ENCODE measurements around the gene GGT1. TPM values are rescaled to one million over a fixed set of nuclear protein-coding genes. Genes with fewer than 3 reads are reported as not detected.
"Not testable (repeated sequence)": the region's sequence is repeated elsewhere in the genome, so short reads cannot be mapped to it uniquely, and the experiment has no call there.

Gene GGT1
- polyA plus RNA-seq, 2 donors, result 1.5 to 3.9 TPM

DNA sequence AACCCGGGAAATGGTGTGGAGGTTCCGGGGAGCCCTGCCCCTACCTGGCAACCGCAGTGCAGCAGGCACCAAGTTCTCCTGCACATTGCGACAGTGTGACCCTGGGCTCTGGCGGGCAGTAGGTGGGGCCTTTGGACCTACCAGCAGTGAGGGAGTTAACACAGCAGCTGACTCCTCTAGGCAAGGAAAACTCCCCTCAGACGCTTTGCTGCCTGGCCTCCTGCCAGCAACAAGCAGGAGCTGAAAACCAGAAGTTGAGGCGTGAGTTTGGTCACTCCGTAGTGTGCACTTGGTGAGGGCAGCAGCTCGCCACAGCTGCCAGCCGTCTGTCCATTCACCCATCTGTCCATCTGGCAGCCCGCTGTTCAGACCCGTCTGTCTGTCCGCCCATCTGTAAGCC, 29.6 kb downstream of the GGT1 start:
- H3K27ac ChIP-seq (ENCODE audit: low read depth in 2 of 2, low read length in 1 of 2); H3K36me3 ChIP-seq (ENCODE audit: control insufficient read depth in 2 of 2, insufficient read depth in 2 of 2, low read length in 1 of 2); H3K27me3 ChIP-seq (ENCODE audit: control insufficient read depth in 1 of 2, insufficient read depth in 2 of 2, low read length in 2 of 2); H3K9me3 ChIP-seq (ENCODE audit: control insufficient read depth in 2 of 2, insufficient read depth in 1 of 2, low read depth in 1 of 2, low read length in 1 of 2); H3K4me3 ChIP-seq (ENCODE audit: low read depth in 1 of 2, low read length in 2 of 2); H3K4me1 ChIP-seq (ENCODE audit: control insufficient read depth in 2 of 2, insufficient read depth in 2 of 2, low read length in 1 of 2): not testable (repeated sequence)
- 32 to 39% methylated on average over 6 to 11 of the region's 13 CpGs for WGBS, 2 donors

DNA sequence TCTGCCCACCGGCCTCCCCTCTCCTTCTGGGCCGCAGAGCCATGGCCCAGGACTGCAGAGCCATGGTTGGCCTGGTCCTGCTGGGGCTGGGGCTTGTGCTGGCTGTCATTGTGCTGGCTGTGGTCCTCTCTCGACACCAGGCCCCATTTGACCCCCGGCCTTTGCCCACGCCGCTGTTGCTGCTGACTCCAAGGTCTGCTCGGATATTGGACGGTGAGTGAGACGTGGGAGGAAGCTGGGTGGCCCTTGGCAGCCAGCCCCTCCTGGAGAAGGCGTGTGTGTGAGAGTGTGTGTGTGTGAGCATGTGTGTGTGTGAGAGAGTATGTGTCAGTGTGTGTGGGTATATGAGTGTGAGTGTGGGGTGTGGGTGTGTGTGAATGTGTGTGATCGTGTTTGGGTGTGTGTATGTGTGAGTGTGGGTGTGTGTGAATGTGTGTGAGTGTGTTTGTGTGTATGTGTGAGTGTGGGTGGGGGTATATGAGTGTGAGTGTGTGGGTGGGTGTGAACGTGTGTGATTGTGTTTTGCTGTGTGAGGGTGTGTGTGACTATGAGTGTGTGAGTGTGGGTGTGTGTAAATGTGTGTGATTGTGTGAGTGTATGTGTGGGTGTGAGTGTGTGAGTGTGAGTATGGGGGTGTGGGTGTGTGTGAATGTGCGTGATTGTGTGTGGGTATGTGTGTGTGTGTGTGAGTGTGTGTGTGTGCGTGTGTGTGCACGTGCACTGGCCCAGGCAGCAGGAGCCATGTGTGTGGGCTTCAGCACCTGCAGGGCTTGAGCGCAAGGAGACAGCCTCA, 30.4 kb downstream of the GGT1 start:
- H3K36me3 ChIP-seq (ENCODE audit: control insufficient read depth in 2 of 2, insufficient read depth in 2 of 2, low read length in 1 of 2); H3K9me3 ChIP-seq (ENCODE audit: control insufficient read depth in 2 of 2, insufficient read depth in 1 of 2, low read depth in 1 of 2, low read length in 1 of 2); H3K4me3 ChIP-seq (ENCODE audit: low read depth in 1 of 2, low read length in 2 of 2); H3K27me3 ChIP-seq (ENCODE audit: control insufficient read depth in 1 of 2, insufficient read depth in 2 of 2, low read length in 2 of 2); H3K4me1 ChIP-seq (ENCODE audit: control insufficient read depth in 2 of 2, insufficient read depth in 2 of 2, low read length in 1 of 2); H3K27ac ChIP-seq (ENCODE audit: low read depth in 2 of 2, low read length in 1 of 2): not testable (repeated sequence)
- WGBS, 2 donors, result 65 to 68% methylated on average over 15 to 16 of the region's 16 CpGs

DNA sequence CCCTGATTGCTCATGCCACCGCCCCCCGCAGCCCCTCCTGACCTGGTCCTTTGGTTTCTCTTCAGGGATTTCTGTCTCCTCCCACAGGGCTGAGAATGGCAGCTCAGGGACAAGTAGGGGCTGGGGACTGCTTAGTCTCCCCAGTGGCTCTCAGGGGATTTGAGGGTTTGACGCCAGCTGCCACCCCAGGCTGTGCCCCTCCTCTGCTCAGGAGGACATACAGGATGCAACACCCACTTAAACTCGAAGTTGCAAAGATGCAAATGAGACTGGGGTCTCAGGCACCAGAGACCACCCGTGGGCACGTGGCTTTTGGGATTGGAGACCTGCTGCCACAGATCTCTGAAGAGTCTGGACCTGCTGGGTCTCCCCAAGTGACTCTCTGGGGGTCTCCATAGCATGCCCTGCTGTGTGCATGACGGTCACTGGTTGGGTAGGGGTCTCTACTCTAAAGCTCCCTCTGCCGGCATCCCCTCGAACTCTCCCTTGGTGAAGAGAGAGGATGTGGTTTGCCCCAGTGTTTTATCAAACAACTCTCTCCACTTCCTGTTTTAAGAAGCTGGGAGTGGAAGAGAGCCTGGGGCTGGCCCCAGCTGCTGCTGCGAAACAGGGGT, 31.9 kb downstream of the GGT1 start:
- H3K36me3 ChIP-seq (ENCODE audit: control insufficient read depth in 2 of 2, insufficient read depth in 2 of 2, low read length in 1 of 2); H3K4me1 ChIP-seq (ENCODE audit: control insufficient read depth in 2 of 2, insufficient read depth in 2 of 2, low read length in 1 of 2); H3K27ac ChIP-seq (ENCODE audit: low read depth in 2 of 2, low read length in 1 of 2); H3K27me3 ChIP-seq (ENCODE audit: control insufficient read depth in 1 of 2, insufficient read depth in 2 of 2, low read length in 2 of 2); H3K9me3 ChIP-seq (ENCODE audit: control insufficient read depth in 2 of 2, insufficient read depth in 1 of 2, low read depth in 1 of 2, low read length in 1 of 2); H3K4me3 ChIP-seq (ENCODE audit: low read depth in 1 of 2, low read length in 2 of 2): not testable (repeated sequence)
- WGBS, 2 donors, result 46 to 48% methylated on average over 9 of the region's 10 CpGs

DNA sequence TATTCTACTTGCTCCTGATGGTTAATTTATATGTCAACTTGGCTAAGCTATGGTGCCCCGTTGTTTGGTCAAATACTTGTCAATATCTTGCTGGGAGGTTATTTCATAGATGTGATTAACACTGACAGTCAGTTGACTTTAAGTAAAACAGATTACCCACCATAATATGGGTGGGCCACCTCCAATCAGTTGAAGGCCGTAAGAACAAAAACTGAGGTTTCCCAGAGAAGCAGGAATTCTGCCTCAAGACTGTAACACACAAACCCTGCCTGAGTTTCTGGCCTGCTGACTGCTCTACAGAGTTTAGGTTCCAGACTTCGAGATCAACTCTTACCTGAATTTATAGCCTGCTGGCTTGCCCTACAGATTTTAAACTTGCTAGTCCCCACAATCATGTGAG, 33.5 kb downstream of the GGT1 start:
- H3K36me3 ChIP-seq (ENCODE audit: control insufficient read depth in 2 of 2, insufficient read depth in 2 of 2, low read length in 1 of 2); H3K4me3 ChIP-seq (ENCODE audit: low read depth in 1 of 2, low read length in 2 of 2); H3K4me1 ChIP-seq (ENCODE audit: control insufficient read depth in 2 of 2, insufficient read depth in 2 of 2, low read length in 1 of 2); H3K9me3 ChIP-seq (ENCODE audit: control insufficient read depth in 2 of 2, insufficient read depth in 1 of 2, low read depth in 1 of 2, low read length in 1 of 2); H3K27ac ChIP-seq (ENCODE audit: low read depth in 2 of 2, low read length in 1 of 2); H3K27me3 ChIP-seq (ENCODE audit: control insufficient read depth in 1 of 2, insufficient read depth in 2 of 2, low read length in 2 of 2): not testable (repeated sequence)
- WGBS, 2 donors, result 88 to 94% methylated on average over 3 of the region's 3 CpGs

DNA sequence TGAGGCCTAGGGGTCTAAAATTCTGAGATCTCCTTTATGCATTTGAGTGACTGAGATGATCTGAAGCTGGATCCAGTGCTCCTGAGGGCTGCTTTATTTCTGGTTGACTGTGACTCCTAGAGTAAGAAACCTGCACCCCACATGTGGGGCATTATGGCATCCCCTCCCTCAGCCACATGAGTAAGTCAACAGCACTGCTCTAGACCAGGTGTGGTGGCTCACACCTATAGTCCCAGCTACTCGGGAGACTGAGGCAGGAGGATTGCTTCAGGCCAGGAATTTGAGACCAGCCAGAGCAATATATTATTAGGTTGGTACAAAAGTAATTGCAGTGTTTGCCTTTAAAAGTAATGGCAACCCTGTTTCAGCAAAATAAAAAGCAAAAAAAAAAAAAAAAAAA, 39.3 kb downstream of the GGT1 start:
- H3K4me3 ChIP-seq (ENCODE audit: low read depth in 1 of 2, low read length in 2 of 2); H3K27me3 ChIP-seq (ENCODE audit: control insufficient read depth in 1 of 2, insufficient read depth in 2 of 2, low read length in 2 of 2); H3K36me3 ChIP-seq (ENCODE audit: control insufficient read depth in 2 of 2, insufficient read depth in 2 of 2, low read length in 1 of 2); H3K4me1 ChIP-seq (ENCODE audit: control insufficient read depth in 2 of 2, insufficient read depth in 2 of 2, low read length in 1 of 2); H3K9me3 ChIP-seq (ENCODE audit: control insufficient read depth in 2 of 2, insufficient read depth in 1 of 2, low read depth in 1 of 2, low read length in 1 of 2); H3K27ac ChIP-seq (ENCODE audit: low read depth in 2 of 2, low read length in 1 of 2): not testable (repeated sequence)
- 77 to 79% methylated on average over 1 of the region's 1 CpG for WGBS, 2 donors

DNA sequence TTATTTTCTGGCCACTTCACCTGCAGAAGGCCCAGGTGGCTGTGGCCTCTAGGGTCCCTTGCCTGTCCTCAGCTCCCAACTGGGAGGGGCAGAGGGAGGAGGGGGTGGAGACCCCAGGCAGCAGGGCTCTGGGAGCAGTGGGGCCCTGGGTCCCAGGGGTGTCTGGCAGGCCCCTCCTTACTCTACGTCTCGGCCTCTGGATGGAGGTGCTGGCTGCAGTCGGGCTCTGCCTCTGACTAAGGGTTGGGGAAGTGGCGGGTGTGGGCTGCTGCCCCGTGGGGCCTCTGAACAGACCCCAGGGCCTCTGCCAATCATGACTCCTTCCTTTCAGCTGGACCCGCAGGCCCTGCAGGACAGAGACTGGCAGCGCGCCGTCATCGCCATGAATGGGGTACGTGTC, 41.4 kb downstream of the GGT1 start:
- H3K4me3 ChIP-seq (ENCODE audit: low read depth in 1 of 2, low read length in 2 of 2); H3K36me3 ChIP-seq (ENCODE audit: control insufficient read depth in 2 of 2, insufficient read depth in 2 of 2, low read length in 1 of 2); H3K9me3 ChIP-seq (ENCODE audit: control insufficient read depth in 2 of 2, insufficient read depth in 1 of 2, low read depth in 1 of 2, low read length in 1 of 2); H3K27me3 ChIP-seq (ENCODE audit: control insufficient read depth in 1 of 2, insufficient read depth in 2 of 2, low read length in 2 of 2); H3K27ac ChIP-seq (ENCODE audit: low read depth in 2 of 2, low read length in 1 of 2); H3K4me1 ChIP-seq (ENCODE audit: control insufficient read depth in 2 of 2, insufficient read depth in 2 of 2, low read length in 1 of 2): not testable (repeated sequence)
- 90 to 91% methylated on average over 5 to 10 of the region's 11 CpGs for WGBS, 2 donors

DNA sequence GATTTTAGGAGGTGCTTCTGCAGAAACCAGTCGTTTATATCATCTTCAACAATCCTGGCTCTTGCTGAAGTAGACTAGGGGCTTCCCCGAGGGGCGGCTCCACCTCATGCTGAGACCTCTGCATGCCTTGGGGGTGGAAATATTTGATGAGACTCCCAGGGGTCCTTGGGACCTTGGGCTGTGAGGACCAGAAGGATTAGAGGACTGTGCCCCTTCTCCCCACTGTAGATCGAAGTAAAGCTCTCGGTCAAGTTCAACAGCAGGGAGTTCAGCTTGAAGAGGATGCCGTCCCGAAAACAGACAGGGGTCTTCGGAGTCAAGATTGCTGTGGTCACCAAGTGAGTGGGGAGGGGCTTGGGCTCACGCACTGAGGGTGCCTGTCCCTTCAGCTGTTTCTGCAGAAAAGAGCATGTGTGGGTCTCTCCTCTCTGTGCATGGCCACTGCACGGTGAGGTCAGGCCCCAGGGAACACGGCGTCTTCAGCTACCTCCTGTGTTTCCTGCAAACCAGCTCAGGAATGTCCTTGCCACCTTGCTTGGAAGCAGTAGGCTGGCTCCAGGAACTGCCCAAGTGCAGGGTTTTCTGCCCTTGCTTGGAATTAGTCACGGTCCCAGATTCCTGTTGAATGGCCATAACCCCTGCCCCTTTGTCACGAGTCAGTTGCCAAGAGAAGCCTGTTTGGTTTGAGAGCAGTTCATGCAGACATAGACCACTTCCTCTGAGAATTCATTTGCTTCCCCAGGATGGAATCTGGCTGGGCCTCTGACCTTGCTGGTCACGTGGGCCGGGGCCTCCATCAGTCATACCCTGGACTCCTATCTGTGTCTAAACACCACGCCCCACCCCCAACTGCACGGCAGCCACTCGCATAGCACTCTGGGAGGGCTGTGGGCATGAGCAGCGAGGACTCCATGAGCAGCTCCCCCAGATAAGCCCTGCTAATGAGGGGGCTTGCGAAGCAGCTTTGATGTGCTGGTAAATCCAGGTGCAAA, 42.7 kb downstream of the GGT1 start:
- H3K36me3 ChIP-seq (ENCODE audit: control insufficient read depth in 2 of 2, insufficient read depth in 2 of 2, low read length in 1 of 2), result not testable (repeated sequence)
- WGBS, 2 donors, result 72 to 77% methylated on average over 6 to 12 of the region's 21 CpGs

DNA sequence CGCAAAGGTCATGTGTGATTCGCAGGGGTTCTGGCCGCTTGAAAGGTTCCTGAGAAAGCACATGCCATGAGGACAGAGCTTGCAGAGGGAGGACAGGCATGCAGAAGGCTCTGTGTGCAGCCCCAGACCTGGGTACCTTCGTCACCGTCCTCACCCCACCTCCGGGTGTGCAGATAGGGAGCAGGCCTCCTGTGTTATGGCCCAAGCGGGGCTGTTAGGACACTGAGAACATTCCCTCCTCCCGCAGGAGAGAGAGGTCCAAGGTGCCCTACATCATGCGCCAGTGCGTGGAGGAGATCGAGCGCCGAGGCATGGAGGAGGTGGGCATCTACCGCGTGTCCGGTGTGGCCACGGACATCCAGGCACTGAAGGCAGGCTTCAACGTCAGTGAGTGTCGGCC, 43.8 kb downstream of the GGT1 start:
- not testable (repeated sequence) for H3K4me3 ChIP-seq (ENCODE audit: low read depth in 1 of 2, low read length in 2 of 2); H3K36me3 ChIP-seq (ENCODE audit: control insufficient read depth in 2 of 2, insufficient read depth in 2 of 2, low read length in 1 of 2); H3K9me3 ChIP-seq (ENCODE audit: control insufficient read depth in 2 of 2, insufficient read depth in 1 of 2, low read depth in 1 of 2, low read length in 1 of 2); H3K27ac ChIP-seq (ENCODE audit: low read depth in 2 of 2, low read length in 1 of 2); H3K27me3 ChIP-seq (ENCODE audit: control insufficient read depth in 1 of 2, insufficient read depth in 2 of 2, low read length in 2 of 2); H3K4me1 ChIP-seq (ENCODE audit: control insufficient read depth in 2 of 2, insufficient read depth in 2 of 2, low read length in 1 of 2)
- 92 to 94% methylated on average over 18 to 19 of the region's 19 CpGs for WGBS, 2 donors

More for the DNA sequence above, 42.7 kb downstream of the GGT1 start:
- not testable (repeated sequence) for H3K4me3 ChIP-seq (ENCODE audit: low read depth in 1 of 2, low read length in 2 of 2); H3K4me1 ChIP-seq (ENCODE audit: control insufficient read depth in 2 of 2, insufficient read depth in 2 of 2, low read length in 1 of 2); H3K9me3 ChIP-seq (ENCODE audit: control insufficient read depth in 2 of 2, insufficient read depth in 1 of 2, low read depth in 1 of 2, low read length in 1 of 2); H3K27me3 ChIP-seq (ENCODE audit: control insufficient read depth in 1 of 2, insufficient read depth in 2 of 2, low read length in 2 of 2); H3K27ac ChIP-seq (ENCODE audit: low read depth in 2 of 2, low read length in 1 of 2)

DNA sequence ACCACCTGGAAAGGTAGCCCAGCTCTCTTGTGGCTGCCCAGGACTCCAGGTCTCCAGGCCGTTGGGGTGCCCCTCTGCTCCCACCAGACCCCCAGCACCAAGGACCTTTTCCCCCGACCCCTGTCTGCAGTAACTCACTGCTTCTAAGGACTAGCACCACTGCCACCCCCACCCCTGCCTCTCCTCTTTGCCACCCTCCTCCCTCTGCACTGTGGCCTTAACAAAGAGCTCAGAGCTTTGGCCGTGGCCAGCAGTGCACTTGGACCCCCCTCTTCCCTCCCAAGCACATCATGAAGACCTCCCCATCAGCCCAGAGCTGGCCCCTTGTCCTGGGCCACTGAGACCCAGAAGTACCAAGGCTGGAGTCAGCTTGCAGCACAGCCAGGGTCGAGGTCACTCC, 46.4 kb downstream of the GGT1 start:
- H3K27me3 ChIP-seq (ENCODE audit: control insufficient read depth in 1 of 2, insufficient read depth in 2 of 2, low read length in 2 of 2); H3K4me3 ChIP-seq (ENCODE audit: low read depth in 1 of 2, low read length in 2 of 2); H3K27ac ChIP-seq (ENCODE audit: low read depth in 2 of 2, low read length in 1 of 2); H3K36me3 ChIP-seq (ENCODE audit: control insufficient read depth in 2 of 2, insufficient read depth in 2 of 2, low read length in 1 of 2); H3K9me3 ChIP-seq (ENCODE audit: control insufficient read depth in 2 of 2, insufficient read depth in 1 of 2, low read depth in 1 of 2, low read length in 1 of 2); H3K4me1 ChIP-seq (ENCODE audit: control insufficient read depth in 2 of 2, insufficient read depth in 2 of 2, low read length in 1 of 2): not testable (repeated sequence)
- WGBS, 2 donors, result 65 to 85% methylated on average over 1 of the region's 4 CpGs

Measured in esophagus (tissue), 2 donors.